Stimulated activated CD4-positive, alpha-beta T cell treated with anti-CD3 and anti-CD28 coated beads, Interleukin-1b, Interleukin-23, amount 100 ng/mL, for 48 hours (primary cell): ENCODE data around the gene PCP4L1.
"Not testable (repeated sequence)": the region's sequence is repeated elsewhere in the genome, so short reads cannot be mapped to it uniquely, and the experiment has no call there.

Source experiments
- DNase-seq: peaks from one replicate; pipeline ENCODE4 v3.0.0-alpha.2; 2020

Gene PCP4L1

GRCh38 chr1:161258439-161259344 lies at the start of gene PCP4L1:
Gene PCP4L1, plus strand, starts transcription at chr1:161258745. Its CDS starts 230 bp downstream, at chr1:161258975.
- peak; percentile 36 for DNase-seq

GRCh38 chr1:161209790-161210409 lies 48.6 kb upstream of the PCP4L1 start:
- DNase-seq, result peak; percentile 76

- DNase-seq, result no peak
These were observed 44.2 kb upstream of the PCP4L1 start for GRCh38 chr1:161214369-161214768.

GRCh38 chr1:161215076-161215475 lies 43.5 kb upstream of the PCP4L1 start, which contains the start of gene FCER1G:
Gene FCER1G, plus strand, starts transcription at chr1:161215295. Its CDS starts 27 bp downstream, at chr1:161215322.
- DNase-seq, result no peak

GRCh38 chr1:161216945-161217712 lies 41.4 kb upstream of the PCP4L1 start:
- no peak for DNase-seq

- DNase-seq, result no peak
These were observed 40.7 kb upstream of the PCP4L1 start for GRCh38 chr1:161217831-161218230.

DNA sequence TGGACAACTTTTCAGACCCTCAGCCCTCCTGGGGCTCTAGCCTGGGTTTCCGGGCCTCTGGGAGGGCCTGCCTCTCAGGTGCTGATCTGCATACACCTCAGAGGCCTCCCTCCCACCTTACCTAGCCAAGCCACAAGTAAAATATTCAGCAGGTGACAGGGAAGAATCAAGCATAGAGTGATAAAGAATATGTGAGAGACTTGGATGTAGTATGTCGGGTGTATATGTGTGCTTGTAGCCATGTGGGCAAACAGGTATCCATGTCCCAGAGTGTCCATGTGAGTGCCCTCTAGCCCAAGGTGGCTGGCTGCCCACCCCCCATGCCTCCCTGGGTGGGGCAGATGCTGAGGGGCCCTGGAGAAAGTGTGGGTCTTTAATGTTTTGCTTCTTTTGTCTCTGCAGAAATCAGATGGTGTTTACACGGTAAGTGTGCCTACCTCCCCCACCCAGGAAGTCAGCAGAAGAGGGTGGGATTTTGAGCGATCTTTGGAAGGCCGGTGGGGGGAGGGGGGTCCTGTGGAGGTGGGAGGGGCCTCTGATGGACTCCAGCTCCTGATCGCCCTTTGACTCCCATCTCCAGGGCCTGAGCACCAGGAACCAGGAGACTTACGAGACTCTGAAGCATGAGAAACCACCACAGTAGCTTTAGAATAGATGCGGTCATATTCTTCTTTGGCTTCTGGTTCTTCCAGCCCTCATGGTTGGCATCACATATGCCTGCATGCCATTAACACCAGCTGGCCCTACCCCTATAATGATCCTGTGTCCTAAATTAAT lies 40.1 kb upstream of the PCP4L1 start:
- no peak for DNase-seq

GRCh38 chr1:161219078-161219892 lies 39.3 kb upstream of the PCP4L1 start:
- no peak for DNase-seq

DNA sequence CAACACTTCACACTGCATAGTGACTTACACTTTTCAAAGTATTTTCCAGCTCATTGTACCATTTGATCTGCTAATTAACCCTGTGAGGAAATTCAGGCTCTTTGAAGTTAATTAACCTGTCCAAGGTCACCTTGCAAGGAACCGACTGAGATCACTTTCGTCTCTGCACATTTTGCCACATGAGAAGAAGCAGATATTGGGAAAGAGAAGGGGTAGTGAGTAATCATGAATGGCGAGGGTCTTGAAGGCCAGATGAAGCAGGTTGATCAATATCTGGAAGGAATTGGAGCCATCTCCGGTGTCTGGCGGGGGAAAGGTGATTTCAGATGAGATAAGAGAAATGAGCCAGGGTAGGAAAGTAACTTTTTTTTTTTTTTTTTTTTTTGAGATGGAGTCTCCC lies 38.5 kb upstream of the PCP4L1 start:
- no peak for DNase-seq

DNA sequence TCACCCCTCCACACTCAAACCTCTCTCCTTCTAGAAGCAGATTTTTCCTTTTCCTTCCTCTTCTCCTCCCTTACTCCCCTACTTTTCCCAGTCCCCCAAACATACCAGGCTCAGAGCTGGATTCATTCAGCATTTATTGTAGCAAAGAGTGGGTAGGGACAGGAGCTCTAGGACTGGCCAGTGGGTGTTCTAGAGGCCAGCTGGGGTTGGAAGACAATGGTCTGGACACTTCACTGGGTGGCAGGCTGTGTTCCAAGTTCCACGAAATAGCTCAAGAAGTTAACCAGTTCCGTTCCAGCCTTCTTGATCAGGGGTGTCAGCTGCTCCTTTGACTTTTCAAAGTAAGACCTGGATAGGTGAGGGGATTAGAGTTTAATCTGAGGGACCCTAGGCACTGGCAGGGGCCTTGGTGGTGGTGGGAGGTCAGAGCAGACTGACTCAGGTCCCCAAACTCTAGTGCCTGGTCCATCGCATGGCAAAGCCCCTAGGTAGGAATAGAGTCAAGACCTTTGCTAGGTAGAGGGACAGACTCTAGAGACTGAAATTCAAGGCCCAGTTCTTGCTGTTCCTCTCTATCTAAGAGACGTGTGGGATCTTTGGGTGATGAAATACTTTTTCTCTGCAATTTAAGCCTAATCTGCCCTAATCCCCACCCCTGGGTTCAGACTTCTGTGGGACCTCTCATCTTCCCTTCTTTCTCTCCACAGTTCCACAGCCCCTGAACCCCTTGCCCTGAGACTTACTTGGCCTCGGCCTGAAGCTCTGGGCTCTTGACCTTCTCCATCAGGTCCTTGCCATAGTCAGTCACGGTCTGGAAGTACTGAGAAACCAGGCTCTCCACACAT lies 36.1 kb upstream of the PCP4L1 start:
- no peak for DNase-seq

DNA sequence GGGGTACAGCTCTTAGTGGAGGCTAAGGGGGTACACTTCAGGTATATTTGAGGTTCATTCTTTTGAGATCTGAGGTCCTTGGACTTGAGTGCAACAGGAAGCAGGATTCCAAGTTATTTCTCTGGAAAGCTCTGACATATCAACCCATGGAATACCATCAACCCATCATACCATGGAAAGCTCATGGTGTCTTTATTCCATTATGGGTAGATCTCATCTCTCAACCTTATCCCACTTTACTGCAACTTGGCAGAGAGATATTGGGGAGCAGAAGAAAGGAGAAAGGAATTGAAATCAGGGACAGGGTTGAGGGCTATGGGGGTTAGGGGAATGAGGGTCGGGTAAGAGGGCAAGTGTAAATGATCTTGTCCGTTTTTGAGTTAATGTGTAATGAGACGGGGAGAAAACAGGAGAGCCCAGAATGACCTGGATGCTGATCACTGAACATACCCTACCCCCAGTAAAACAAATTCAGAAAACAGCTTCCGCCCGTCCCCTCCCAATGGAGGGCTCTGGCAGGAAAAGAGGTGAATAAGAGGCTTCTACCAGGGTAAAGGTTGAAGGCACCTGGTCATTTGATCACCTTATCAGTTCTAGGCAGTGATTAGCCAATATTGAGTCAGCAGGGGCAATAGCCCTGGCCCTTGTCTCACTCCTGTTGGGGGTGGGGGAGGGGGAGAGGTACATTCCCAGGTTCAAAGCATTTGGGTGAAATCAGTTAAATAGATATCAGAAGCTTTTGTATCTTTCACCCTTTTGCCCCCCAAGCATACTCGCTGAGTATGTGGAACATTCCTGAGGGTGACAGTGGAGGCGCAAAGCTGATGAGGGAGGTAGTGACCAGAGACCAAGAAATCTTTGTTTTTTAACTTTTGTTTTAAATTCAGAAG lies 34.5 kb upstream of the PCP4L1 start:
- no peak for DNase-seq

DNA sequence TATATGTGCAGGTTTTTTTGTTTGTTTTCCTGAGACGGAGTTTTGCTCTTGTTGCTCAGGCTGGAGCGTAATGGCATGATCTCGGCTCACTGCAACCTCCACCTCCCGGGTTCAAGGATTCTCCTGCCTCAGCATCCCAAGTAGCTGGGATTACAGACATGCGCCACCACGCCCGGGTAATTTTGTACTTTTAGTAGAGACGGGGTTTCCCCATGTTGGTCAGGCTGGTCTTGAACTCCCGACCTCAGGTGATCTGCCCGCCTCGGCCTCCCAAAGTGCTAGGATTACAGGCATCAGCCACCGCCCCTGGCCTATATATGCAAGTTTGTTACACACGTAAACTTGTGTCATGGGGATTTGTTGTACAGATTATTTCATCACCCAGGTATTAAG lies 33.9 kb upstream of the PCP4L1 start:
- DNase-seq, result not testable (repeated sequence)

- no peak for DNase-seq
These were observed 33.4 kb upstream of the PCP4L1 start for GRCh38 chr1:161225178-161225533.

- DNase-seq, result peak; percentile 94
These were observed 32.8 kb upstream of the PCP4L1 start, which contains the start of gene TOMM40L for GRCh38 chr1:161225534-161226319. Gene TOMM40L, plus strand, starts transcription at chr1:161226060. Its CDS starts 430 bp downstream, at chr1:161226490.

DNA sequence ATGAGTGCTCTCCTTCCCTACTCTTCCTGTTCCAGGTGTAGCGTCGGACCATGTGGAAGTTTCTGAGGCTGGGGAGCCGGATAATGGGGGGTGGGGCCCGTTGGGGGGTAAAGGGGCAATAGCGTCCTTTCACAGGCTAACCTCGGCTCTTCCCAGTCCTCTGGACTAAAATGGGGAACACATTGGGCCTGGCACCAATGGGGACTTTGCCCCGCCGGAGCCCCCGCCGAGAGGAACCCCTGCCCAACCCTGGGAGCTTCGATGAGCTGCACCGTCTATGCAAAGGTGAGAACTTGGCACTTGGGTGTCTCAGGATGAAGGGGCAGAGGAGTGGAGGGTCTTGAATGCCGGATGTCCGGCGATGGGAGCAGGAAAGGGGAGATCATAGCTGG lies 32.2 kb upstream of the PCP4L1 start:
- DNase-seq, result no peak

DNA sequence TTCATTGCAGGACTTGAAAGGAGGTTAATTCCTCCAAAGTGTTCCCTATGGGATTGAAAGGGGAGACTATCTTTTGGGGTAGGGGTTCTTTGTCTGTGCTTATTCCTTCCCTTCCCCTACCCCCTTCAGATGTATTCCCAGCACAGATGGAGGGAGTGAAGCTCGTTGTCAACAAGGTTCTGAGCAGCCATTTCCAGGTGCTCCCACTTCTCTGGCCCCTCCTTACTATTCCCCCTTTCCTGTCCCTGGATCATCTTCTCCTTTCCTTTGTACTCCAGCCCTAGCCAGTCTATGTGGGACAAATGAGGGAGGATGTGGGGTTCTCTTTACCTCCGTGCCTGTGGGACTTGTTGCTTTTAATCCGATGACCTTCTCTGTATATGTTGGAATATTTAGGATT lies 31.8 kb upstream of the PCP4L1 start:
- no peak for DNase-seq

DNA sequence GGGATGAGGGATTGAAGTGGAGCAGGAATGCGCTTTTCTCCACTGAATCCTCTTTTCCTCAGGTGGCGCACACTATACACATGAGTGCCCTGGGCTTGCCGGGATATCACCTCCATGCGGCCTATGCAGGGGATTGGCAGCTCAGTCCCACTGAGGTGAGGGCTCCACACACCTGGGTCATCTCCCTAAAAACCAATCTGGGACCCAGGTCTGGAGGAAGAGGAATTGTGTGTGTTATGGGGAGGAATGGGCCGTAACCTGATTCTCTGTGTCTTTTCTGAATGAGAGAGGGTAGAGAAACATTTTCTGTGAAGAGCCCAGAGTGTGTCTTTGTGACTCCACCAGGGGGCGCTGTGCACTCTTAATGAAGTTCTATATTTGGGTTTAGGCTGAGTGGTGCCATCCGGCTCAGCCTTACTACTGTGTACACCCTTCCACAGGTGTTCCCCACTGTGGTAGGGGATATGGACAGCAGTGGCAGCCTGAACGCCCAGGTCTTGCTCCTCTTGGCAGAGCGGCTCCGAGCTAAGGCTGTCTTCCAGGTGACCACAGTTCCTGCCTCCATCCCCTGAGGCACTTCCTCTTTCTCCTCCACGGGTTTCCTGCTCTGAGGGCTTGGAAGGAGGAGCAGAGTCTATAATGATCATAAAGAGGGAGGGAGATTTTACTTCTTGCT lies 31.2 kb upstream of the PCP4L1 start:
- DNase-seq, result peak; percentile 85

DNA sequence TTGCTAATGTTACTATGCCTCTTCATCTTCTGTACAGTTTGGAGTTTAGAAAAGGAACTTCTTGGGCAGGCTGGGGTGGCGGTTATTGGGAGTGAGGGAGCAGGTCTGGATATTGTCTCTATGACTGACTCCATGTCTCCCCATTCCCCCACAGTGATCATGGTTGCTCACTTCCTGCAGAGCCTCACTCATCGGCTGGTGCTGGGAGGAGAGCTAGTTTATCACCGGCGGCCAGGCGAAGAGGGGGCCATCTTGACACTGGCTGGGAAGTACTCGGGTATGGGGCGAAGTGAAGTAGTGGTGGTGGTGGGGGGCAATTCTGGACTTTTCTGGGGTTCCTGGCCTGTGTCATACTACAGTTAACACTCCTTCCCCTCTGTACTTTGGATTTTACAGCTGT lies 30.5 kb upstream of the PCP4L1 start:
- no peak for DNase-seq
